Left lung (tissue), 10 donors: ENCODE results near the gene GLIS1. TPM values are rescaled to one million over a fixed set of nuclear protein-coding genes. Genes with fewer than 3 reads are reported as not detected.

Experiments used
- ATAC-seq: fragments of 200-7000 bp; cut with Tn5 transposase; one replicate; pipeline ENCODE4 v1.9.1; 2020; ENCODE audit warnings: moderate library complexity
- DNase-seq, 4 donors: peaks; one replicate each; pipeline ENCODE4 v3.0.0-alpha.2; 2013 to 2020
- H3K27ac ChIP-seq, 2 donors: fragments of 200-600 bp; sonication (generic) in 1 of 2; one replicate each; pipeline versions ENCODE4 v1.5.0 to v1.8.0; 2020 to 2021
- H3K27me3 ChIP-seq, 2 donors: fragments of 200-600 bp; sonication (generic) in 1 of 2; one replicate each; pipeline versions ENCODE4 v1.5.0 to v1.8.0; 2020 to 2021
- H3K36me3 ChIP-seq, 2 donors: fragments of 200-600 bp; sonication (generic) in 1 of 2; one replicate each; pipeline versions ENCODE4 v1.5.0 to v1.8.0; 2020 to 2021
- H3K4me1 ChIP-seq, 2 donors: fragments of 200-600 bp; one replicate each; pipeline ENCODE4 v1.8.0; 2021
- H3K4me3 ChIP-seq, 2 donors: fragments of 200-600 bp; sonication (generic) in 1 of 2; one replicate each; pipeline versions ENCODE4 v1.5.0 to v1.8.0; 2020 to 2021; ENCODE audit warnings: mild to moderate bottlenecking in 1 of 2
- H3K9me3 ChIP-seq, 2 donors: fragments of 200-600 bp; sonication (generic) in 1 of 2; one replicate each; pipeline versions ENCODE4 v1.5.0 to v1.8.0; 2020 to 2021
- CTCF ChIP-seq, 2 donors: fragments of 200-600 bp; sonication (generic) in 1 of 2; IDR thresholded peaks; one replicate each; pipeline versions ENCODE4 v1.5.0 to v1.8.0; 2021; ENCODE audit warnings: antibody characterized with exemption in 2 of 2
- intact Hi-C, 2 donors: fragments of 100-400 bp; cut with DNase I; formaldehyde crosslinking; loops; one replicate each; pipeline versions ENCODE4 v1.11.2 to v1.14.2; 2022
- polyA plus RNA-seq, 6 donors: library from polyadenylated mRNA; unstranded; fragments of 120-200 nt; gene quantifications; one replicate each; pipeline ENCODE4 v1.2.1, GENCODE V29; 2013; ENCODE audit not compliant: insufficient read length in 6 of 6
- total RNA-seq, 2 donors: library from RNA; stranded (reverse); fragmentation: NEBNext Ultra II Directional; extraction: Animal tissue kit (Norgen Biotek cat#: 25700); gene quantifications; one replicate each; pipeline ENCODE4 v1.2.1, GENCODE V29; 2021
- donor health status: DM: no; HTN: yes; CAD: no.
- donor health status: DM: no; HTN: no; CAD: no.

Gene GLIS1
- total and polyA plus RNA-seq, 8 donors = 0.06 to 0.16 (median 0.12) TPM; not detected in 4

- H3K27ac ChIP-seq = no peak overlapping the region
- H3K36me3 ChIP-seq = no peaks in the 10 kb centered on the region
- H3K4me3 ChIP-seq = no peak overlapping the region
- no peak for ATAC-seq
- H3K27me3 ChIP-seq = peaks cover 0 to 12% of the 10 kb centered on the region in 2 donors
- no peak for DNase-seq
- H3K4me1 ChIP-seq = no peaks in the 10 kb centered on the region
- no peak for TF ChIP-seq CTCF (IDR thresholded peaks at IDR 0.05)
- no peaks in the 10 kb centered on the region for H3K9me3 ChIP-seq
- intact Hi-C loops = no loop called here
Observed at GRCh38 chr1:53468374-53468773, 270.6 kb downstream of the GLIS1 start.

GRCh38 chr1:53467391-53467790 is 271.6 kb downstream of the GLIS1 start:
- ATAC-seq = no peak

DNA sequence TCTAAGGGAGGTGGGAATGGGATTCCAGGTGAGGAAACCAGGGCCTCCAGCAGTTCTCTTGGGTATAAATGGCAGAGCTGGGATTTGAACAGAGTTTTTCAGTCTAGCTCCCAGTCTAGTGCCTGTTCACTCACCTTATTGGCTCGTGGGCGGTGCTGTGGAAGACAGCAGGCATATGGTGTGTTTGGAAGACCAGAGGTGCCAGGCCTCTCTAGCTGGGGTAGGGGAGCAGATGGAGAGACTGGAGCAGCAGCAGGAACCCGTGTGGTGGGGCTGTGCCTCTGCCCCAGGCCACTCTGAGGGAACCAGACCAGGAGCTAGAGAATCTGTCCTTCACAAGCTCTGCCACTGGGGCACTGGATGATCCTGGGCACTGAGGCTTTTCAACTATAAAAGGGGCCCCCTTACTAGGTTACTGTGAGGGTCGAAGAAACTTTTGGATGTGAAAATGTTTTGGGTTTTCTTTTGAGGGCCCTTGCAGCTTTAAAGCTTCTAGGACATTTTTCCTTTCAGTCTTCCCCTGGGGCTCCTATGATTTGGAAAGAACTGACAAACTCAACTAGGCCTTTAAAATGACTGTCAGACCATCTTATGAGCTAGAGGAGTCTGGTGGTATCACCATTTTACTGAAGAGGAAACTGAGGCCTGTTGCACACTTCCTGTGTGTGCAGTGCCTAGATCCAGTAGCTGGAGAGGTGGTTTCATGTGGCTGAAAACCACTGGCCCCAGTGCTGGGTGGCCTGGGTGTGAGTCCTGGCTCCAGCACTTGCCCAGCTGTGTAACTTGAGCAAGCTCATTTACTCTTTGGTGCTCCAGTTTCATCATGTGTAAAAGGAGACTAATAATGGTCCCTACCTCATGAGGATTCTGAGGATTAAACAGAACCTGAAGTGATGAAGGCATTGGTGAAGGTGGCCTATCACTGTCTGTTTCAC is 273.7 kb downstream of the GLIS1 start:
- Histone ChIP-seq H3K27me3 (peaks cover 0 to 5% of the 10 kb centered on the region in 2 donors), H3K27ac (no peak overlapping the region), H3K36me3 (no peaks in the 10 kb centered on the region), H3K4me1 (no peaks in the 10 kb centered on the region), H3K9me3 (no peaks in the 10 kb centered on the region), H3K4me3 (no peak overlapping the region)
- DNase-seq (no peak), ATAC-seq (no peak)
- no peak for TF ChIP-seq CTCF (IDR thresholded peaks at IDR 0.05)
- intact Hi-C loops = no loop called here

More at GRCh38 chr1:53467391-53467790, 271.6 kb downstream of the GLIS1 start:
- Histone ChIP-seq H3K4me1 (no peaks in the 10 kb centered on the region), H3K9me3 (no peaks in the 10 kb centered on the region), H3K4me3 (no peak overlapping the region), H3K27me3 (peaks cover 0 to 12% of the 10 kb centered on the region in 2 donors), H3K27ac (no peak overlapping the region), H3K36me3 (no peaks in the 10 kb centered on the region)
- intact Hi-C loops = no loop called here
- TF ChIP-seq CTCF (IDR thresholded peaks at IDR 0.05) = no peak
- DNase-seq = no peak

DNA sequence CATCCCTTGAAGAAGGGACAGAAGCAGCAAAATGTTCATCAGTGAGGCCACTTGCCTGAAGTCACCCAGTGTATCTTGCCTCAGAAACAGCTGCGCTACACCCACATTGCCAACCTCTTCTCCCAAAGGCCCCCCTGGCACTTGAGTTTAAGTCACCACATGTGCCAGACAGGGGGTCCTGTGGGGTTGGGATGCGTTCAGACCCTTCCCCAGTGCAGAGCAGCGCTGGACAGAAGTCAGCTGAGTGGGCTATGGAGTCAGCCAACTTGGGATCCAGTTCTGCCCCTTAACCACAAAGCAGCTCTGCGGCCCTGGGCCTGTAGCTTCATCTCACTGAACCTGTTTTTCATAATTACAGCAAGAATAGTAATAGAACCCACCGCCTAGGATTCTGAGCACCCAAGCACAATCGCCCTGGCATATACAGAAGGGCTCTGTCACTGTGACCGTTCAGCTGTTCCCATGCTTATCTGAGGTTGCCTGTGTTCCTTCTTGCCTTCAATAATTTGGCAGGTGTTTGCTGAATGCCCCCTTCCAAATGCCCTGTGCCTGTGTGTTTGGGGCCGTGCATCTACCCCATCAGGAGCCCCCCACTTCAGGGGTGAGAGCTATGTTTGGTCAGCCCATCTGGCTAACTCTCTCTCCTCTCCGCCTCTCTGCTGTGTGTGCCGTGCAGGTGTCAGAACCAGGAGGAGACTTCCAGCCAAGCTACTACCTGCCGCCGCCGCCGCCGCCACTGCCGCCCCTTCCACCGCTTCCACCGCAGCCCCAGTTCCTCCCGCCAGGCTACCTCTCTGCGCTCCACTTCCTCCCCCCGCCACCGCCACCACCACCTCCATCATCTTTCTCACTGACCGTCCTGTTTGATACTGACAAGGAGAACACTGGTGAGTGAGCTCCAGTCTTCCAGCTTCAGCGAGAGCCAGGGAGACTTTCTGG is 274.7 kb downstream of the GLIS1 start:
- no peak for DNase-seq
- H3K4me3 ChIP-seq = no peak overlapping the region
- H3K4me1 ChIP-seq = no peaks in the 10 kb centered on the region
- H3K36me3 ChIP-seq = no peaks in the 10 kb centered on the region
- H3K27ac ChIP-seq = no peak overlapping the region
- H3K27me3 ChIP-seq = no peaks in the 10 kb centered on the region
- no peak for TF ChIP-seq CTCF (IDR thresholded peaks at IDR 0.05)
- ATAC-seq = no peak
- intact Hi-C loops = no loop called here
- H3K9me3 ChIP-seq = no peaks in the 10 kb centered on the region
